Hematopoietic multipotent progenitor cell treated with erythropoietin and hydrocortisone succinate and interleukin-3 and kit ligand, for 4 days (in vitro differentiated cells): ENCODE measurements around the gene DCDC1.
A peak's percentile ranks its signal among the peaks of the same experiment; 100 is the strongest.

ENCODE experiments used
- DNase-seq: peaks from one replicate; pipeline ENCODE4 v3.0.0-alpha.2; 2015

DCDC1 gene

DNA sequence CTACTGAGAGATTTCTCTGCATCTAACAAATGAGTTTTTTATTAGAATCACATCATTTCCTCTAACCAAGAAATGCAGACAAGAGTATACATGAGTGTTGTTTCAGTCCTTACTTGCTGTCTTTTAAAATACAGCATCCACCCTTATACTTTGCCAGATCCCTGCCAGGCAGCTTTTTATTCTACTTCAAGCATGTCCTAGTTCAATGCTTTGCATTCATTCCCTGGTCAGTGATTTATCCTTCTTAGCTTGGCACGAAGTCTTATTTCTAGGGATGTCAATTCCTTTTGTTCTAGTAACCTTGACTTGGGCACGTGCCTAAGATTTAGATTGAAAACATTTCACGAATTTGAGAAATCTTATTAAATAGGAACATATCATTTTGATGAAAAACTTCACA, 476.2 kb downstream of the DCDC1 start:
- no peak for DNase-seq

DNA sequence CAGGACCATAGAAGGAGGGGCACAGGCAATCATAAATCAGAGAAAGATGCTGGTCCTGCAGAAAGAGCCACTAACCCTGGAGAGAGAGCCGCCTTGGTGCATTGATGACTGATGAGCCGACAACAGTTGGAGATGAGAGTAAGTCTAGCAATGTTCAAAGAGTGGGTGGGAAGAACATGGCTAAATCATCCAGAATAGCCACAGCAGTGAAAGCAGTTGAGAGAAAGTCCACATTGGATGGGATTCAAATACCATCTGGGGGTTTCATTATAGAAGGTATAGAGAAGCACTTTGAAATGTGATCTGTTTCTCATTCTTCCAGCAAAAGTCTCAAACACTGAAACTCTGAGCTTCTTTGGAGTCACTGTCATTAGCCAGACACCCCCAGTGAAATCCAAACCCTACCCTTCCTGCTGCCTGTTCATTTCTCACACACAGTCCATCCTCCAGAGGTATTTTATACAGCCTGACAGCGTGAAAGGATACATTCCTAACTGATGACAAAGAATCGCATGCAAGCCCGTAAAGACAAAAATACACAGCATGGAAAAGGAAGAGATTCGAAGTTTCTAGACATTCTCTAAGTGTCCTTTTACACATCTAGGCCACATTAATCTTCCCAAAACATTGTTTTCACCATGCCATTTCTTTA, 480.3 kb downstream of the DCDC1 start:
- DNase-seq, result no peak

DNA sequence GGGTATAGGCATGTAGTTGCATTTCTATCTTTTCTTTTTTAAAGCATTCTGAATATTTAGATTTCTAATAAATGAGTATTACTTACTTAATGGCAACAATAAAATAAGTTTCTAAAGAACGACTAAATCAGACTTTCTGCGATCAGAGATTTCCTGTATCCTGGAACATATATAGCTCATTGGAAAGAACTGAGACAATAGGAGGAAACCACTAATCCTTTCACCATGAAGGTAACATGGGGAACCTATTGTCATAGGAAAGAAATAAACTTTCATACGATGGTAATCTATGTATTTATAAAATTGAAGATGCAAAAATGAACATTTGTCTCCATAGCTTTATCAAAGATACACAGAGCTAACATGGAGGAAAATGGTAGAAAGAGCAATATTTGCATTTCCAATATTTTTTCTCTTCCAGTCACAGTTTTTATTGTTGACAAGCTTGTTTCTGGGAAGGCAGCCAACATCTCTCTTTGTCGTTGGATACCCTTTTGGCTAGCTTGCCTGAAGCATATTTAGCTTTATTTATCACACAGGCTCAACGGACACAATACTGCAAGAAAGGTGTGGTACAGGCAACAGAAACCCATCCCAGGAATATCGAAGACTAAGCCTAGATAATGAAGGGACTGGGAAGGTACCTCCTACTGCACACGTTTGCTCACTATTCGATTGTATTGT, 490.1 kb downstream of the DCDC1 start:
- DNase-seq, result no peak

DNA sequence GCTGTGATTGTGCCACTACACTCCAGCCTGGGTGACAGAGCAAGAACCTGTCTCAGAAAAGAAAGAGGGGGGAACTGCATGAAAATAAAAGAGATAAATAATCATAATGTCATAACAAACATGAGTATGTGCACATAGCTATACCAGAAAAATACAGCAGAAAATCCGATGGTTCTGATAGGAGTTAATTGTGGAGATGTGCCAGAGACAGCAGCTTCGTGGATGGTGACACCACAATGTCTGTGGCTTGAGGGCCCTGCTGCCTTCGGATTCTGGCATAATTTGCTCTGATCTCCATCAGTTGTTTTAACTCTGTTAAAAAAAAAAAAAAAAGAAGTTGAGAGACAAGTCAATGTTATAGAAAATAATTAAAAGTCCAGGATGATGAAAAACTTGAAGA, 491.1 kb downstream of the DCDC1 start:
- DNase-seq, result no peak

DNA sequence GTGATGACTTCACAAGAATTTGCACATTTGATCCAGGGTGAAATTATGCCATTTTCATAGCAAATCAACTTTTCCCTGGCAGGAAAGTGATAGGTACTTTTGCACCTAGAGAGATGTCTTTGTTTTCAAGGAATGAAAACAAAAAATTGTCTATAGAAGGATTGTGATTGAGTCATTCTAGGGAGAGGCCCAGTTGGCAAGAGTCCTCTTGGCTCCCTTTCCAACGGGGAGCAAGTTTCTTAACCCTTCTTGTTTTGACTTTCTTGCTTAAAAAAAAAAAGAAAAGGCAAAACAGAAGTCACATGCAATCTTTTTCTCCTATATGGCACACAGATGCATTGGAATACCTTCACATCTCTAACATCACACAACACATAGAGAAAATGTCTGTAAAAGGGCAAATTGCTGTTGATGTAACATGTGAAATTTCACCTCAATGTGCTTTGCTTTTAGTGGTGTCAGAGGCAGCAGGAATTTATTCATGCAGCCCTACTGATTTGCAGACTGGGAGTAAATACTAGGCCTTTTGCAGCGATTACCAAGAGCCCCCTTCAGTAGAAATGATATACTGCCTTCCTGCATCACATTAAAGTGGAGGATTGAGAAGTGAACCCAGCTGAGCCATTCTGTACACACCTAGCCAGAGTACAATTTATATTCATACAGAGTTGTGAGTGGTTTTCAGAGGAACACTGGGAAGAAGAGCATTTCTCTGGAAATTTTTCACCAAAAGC, 492.7 kb downstream of the DCDC1 start:
- no peak for DNase-seq

DNA sequence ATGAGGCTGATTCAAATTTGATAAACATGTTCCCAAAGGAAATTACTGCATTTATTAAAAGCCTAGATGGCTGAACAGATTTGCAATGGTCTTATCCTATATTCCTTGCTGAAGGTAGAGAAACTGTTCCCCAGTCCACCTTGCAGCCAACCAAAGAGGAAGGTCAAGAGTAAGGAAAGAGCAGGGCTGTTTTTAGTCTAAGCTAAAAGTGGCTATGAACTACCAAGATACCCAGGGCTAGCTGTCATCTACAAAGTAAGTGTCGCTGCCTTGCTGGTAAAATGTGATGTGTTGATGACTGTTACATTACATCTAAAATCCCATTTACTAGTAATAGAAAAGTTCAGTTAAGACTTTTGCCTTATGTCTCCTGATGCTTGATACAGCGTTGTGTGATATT, 493.3 kb downstream of the DCDC1 start:
- no peak for DNase-seq

DNA sequence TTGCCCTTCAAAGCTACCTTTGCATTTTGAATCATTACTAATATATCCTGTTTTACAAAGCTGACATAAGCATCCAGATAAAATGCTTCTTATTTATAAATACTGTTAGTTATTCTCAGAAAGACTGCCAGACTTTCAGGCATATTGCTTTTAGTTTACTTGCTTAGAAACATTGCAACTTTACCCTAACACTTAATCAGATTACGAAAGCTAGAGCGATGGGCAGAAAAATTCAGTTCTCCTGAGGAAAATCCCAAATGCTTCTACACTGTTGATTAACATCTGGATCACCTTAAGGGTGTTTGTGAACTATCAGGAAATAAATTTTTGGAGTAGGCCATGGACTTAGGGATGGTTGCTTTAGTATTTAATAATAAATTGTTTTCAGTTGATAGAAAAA, 493.7 kb downstream of the DCDC1 start:
- no peak for DNase-seq

DNA sequence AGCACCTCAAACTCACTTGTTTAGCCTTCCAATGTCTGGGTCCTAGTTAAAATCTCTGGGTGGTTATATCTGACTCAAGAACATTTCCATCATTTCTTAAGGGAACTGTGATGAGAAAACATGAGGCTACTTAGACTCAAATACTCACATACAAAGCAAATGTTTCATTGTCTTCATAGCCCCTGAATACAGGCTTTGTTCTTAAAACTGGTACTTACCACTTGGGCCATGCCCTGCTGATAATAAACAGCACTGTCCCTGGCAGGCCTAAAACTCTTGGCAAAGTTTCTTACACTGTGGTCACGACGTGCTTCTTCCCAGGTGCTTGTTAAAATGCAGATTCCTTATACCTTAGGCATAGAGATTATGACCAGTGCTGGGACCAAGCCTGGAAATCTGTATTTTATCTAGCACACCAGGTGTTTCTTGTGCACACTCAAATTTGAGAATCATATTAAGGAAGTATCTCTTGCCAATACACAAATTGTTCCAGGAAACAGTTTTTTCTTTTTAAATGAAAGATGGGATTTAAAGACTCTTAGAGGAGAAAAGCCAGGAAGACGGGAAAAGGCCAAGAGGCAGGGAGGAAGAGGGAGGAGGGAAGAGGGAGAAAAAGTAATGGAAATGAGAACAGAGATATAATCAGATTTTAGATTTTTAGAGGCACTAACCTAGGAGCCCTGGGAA, 495.5 kb downstream of the DCDC1 start:
- DNase-seq, result no peak

DNA sequence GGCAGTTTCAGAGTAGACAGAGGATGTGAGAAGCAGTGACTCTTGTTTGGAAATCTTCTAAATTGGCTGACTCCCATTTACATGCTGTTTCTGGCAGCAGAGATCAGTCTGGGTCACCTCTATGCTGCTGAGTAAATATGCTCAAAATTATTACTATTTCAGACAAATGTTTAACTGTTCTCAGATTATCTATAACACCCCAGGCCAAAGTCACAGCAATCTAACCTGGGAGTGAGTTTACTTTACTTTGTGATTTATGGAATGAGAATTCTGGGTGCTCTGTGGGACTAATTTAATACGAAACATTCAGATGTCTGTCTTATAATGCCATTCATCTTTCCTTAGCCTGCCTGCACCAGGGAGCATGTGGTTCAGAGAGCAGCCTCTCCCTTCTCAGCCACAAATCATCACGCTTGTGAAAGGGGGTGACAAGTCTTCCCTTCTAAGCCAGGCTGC, 500.9 kb downstream of the DCDC1 start:
- DNase-seq, result no peak

DNA sequence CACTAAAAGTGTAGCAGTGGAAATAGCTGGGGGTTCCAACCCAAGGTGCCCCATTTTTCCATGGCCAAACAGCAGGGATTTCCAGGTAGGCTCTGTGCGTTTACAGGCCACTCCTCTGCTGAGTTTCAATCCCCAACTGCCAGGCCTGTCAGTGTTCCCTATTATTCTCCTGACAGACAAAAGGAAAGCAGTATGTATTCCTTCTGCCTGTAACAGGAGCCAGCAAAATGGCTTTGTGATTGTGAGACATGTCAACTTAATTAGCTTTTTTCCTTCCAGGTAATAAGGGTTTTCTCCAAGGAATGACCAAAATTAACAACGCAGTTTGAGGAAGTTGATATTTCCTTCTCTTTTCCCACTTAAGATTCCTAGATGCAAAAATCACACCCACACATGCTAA, 506.3 kb downstream of the DCDC1 start:
- DNase-seq, result no peak

DNA sequence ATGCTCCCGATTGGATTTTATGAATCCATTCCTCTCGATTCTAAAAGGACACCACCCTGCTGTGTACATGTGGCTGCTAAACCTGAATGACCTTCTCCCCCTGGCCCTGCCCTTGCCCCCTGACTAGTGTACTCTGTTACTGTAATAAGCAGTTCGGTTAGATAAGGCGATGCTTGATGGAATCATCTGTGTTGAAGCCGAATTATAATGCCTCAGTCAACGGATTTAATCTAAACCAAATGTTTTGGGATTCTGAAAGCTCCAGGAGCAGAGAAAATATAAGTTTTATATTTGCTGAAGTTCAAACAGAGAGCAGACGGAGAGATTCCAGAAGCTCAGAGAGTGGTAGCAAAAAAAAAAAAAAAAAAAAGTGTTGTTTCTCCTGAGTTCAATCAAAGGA, 508.0 kb downstream of the DCDC1 start:
- DNase-seq, result no peak

DNA sequence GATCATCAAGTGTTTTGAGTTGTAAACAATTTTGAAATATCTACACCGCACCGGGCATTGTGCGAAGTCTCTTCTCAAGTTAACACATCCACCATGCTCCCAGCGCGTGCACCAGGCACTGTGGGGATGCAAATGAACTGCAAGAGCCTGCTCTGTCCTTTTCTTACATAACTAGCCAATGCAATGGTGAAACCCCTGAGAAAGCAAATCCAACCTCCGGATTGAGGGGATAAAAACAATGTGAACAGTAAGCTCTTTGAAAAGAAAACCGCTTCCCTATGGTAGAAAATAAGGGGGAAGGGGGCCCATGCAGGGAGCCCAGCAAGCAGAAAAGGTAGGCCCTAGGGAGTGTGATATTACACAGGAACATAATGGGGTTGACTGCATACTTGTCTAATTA, 508.5 kb downstream of the DCDC1 start:
- DNase-seq, result no peak

DNA sequence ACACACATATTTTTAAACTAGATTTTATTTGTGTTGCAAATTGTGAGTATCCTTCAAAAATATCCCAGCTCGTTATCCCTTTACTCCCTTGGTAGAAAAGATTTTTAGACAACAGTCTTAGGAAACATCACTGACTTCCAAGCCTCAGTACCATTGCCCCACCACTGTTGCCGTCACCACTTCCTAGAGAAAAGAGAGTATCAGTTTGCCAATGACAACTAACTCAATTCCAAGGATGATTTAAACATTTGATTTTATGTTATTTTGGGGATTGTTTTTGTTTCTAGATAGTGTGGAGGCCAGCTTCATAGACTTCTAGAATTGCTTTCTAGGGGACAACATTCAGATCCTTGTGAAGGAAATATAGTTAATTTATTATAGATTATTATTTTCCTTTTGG, 509.4 kb downstream of the DCDC1 start:
- DNase-seq, result no peak

DNA sequence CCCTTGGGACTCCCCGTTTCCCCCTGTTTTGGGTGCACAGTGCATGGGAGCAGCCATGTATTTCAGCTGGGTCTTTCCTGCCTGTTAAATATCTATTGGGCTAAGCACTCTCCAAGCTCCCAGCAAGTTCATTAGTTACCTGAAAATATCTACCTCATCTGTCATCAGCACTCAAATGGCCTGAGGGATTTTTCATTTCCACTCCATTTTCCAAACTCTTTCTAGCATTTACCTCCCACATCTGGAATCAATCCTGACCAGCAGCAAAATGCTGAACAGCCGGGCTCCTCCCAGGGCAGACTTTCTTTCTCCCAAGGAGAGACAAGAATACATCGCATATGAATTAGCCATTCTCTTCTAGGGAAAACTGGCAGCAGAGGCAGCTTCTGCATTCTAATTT, 509.9 kb downstream of the DCDC1 start:
- DNase-seq, result no peak

DNA sequence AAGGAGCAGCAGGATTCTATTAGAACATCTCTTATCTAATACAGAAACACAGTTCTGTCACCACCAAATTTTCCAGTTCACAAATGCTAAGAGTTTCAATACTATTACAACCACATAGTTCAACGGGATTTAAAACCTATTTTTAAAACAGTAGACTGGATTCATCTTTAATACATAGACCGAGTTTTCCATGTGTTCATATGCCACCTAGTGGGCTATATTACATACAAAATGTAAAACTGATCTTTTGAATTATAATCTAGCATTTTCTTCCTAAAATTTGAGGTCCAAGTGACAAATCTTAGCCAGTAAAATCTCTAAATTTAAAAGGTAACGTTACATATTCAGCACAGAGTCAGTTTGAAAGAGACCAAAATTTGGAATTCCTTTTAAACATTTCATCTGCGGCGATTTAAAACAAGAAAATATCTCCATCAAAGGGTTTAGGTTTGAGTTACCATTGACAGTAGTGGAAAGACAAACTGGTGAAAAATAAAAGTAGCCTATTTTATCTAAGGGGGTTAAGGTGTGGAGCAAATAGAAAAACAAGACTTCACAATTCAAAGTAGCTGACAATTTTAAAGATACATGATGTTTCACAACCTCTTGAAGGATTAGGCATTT, 514.0 kb downstream of the DCDC1 start:
- DNase-seq, result peak; percentile 53

DNA sequence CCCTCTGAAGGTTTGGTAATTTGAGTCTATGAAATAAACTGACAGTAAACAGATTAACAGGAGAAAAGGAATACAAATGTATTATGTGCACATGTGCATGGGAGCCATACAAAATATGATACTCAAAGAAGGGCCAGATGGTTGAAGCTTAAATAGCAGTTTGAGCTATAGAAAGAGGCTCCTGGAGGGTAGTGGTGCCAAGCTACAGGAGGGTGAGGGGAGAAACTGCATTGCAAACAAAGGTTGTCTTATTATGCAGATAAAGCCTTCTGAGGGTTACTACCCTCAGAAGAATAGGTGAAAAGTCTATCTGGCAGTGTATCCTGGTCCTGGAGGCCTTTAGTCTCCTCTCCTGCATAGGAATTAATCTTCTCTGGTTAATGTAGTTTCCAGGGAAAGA, 516.1 kb downstream of the DCDC1 start:
- no peak for DNase-seq

DNA sequence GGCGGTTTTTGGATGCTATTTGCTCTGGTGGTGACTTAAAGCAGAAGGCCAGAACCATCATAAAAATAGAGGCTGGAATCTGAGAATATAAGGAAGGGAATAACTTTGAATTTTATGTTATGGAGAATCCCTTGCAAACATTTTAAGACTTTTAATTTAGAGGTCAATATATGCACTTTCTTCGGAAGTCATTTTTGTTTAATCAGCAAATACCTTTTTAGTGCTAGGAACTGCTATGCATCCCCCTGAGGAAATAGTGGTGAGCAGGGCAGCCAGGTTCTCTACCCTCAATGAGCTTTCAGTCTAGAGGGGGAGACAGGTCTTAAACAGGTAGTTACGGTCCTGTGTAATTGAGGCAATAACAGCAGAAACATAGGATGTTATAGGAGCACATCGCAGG, 516.9 kb downstream of the DCDC1 start:
- DNase-seq, result no peak

DNA sequence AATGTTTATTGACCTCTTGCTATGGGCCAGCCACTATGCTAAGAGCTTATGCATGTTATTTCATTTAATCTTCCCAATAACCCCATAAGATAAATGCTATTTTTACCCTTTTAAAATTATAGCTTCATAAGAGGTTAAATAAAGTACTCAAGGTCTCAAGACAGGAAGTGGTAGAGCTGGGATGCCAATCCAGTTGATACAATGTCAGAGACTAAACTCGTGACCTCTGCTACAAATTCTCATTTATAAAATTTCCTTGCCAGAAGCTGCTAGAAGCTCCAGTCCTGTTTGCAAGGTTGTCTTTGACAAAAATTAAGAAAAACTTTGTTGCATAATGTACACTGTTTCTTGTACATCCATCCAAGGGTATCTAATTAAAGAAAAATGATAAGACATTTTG, 517.4 kb downstream of the DCDC1 start:
- peak; percentile 1 for DNase-seq

DNA sequence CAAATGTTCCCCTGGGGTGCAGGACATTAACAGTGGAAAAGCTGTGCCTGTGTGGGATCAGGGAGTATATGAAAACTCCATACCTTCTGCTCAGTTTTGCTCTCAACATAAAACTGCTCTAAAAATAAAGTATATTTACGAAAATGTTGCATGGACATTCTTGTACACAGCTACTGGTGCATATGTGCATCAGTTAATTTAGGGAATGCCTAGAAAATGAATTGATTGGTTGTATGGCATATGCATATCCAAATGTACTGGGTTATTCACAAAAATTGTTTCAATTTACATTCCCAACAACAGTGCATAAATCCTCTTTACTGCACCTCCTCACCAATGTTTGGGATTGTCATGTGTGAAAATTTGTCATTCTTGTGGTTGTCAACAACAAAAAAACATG, 532.3 kb downstream of the DCDC1 start:
- no peak for DNase-seq

DNA sequence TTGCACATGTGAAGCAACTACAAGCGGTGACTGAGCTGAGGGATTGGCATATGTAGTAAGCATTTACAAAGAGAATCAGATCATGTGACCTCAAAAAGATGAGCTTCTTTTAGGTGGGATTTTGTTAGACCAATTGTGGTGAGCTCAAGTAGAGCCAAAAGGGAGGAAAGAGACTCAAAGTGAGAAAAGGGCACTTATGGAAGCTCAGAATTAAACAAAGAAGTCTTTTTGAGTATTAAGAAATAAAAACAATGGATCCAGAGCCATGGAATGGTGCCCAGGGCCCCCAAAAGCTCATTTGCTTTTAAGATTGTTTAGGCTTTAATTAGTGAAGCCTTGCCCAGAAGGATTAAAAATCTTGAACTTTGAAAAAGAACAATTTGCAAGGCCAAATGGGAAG, 536.7 kb downstream of the DCDC1 start:
- DNase-seq, result no peak

DNA sequence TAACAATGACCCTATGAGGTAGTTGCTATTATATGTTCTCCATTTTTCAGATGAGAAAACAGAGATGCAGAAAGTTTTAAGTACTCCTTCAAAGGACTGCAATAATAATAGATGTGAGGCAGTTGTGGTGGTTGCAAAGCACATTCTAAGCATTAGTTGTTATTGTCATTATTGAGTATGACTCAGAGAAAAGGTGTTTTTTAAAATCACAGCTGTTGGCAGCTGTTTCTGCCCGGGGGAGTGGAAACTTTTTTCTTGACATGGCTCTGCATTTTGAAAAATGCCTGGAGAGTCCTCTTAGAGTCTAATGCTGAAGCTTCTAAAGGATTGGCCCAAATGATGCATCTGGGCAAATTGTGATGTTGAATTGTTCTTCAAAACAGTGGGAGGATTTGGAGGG, 538.9 kb downstream of the DCDC1 start:
- DNase-seq, result no peak

DNA sequence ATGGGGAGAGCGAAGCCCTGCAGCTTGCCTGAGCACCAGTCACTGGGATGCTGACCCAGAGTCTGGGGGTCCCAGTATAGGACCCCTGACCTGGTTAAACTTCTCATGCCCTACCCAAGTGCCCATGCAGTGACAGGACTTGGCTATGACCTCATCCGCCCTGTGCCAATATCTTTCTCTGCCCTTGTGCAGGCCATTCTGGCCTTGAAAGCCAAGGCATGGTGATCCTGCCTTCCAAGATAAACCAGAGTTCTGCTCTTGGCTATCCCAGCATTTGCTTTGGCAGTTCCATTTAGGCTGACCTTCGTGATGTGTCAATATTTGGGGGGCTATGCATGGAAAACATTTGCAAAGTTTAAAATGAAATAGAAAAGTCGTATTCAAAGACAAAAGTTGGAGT, 542.6 kb downstream of the DCDC1 start:
- DNase-seq, result no peak

DNA sequence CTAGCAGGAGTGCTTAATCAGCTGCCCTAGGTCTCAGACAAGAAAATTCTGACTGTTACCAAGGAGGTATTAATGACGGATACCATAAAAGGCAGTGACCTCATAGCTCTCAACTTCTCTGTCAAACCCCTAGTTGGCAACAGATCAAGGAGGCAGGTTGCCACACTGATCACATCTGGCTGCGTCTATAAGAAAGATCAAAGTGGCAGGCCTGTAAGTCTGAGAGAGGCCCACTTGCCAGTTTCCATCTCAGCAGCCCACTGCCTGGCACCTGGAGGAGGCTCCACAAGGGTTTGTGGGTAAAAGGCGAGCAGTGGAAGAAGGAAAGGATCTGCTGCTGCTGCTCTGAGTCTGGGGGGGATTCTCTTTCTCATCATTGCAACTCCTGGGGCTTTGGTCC, 543.8 kb downstream of the DCDC1 start:
- DNase-seq, result no peak
